NCI-H526 (cell line): ENCODE results near the gene VCP.
"Not testable (repeated sequence)": the region's sequence is repeated elsewhere in the genome, so short reads cannot be mapped to it uniquely, and the experiment has no call there.

Experiments used
- DNase-seq, 2 experiments: peaks; one replicate each; lab custom pipeline; 2025; lab: John Stamatoyannopoulos, UW

Gene VCP

DNA sequence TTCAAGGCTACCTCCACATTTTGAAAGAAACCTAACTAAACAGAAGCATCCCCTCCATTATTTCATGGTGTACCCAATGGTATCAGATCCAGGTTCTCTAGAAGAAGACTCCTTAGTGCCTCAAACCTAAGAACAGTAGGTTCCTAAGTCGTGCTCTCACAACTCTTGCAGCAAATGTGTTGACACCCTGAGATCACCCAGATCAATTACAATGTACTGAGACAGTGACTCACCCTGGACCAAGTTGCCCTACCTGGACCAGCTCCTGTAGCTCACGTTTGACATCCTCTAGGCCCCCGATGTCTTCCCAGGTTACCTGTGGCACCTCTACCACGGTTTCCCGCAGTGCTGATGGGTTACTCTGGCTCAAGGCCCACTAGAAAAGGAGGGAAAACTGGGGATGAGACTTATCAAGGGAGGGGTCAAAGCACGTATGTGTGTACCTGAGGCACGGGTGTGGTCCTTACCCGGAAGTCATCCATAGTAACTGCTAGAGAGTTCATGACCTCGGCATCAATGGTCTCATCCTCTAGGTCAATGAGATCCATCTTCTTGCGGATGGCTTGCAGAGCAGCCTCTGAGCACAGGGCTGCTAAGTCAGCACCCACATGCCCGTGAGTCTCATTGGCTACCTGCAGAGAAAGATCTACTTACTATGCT, 11.7 kb downstream of the VCP start:
- DNase-seq: no peak

DNA sequence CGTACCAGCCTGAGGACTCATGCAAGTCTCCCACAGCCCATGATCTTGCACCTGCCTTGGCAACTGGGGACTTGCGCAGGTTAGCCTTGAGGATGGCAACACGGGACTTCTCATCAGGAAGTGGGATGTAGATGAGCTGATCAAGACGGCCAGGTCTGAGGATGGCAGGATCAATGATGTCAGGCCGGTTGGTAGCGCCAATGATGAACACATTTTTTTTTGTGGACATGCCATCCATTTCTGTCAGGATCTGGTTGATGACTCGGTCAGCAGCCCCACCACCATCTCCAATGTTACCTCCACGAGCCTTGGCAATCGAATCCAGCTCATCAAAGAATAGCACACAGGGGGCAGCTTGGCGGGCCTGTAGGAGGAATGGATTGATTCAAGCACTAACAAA, 13.0 kb downstream of the VCP start:
- DNase-seq: no peak

DNA sequence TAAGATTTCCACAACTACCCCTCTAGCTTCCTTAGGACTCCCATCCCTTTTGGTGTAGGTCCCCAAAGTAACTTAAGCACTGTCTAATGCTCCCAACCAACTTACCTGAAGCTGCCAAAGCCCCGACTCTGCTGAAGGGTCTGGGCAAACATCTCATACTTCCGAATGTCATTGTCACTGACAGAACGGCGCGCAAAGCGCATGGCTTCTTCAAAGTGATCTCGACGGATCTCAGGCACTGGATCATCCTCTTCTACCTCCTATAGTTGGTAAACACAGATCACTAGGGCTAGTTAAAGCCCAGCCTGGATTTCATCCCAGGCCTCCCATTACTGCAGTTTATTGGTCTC, 15.2 kb downstream of the VCP start:
- DNase-seq: no peak

GRCh38 chr9:35056571-35057270, 15.7 kb downstream of the VCP start:
- no peak for DNase-seq

DNA sequence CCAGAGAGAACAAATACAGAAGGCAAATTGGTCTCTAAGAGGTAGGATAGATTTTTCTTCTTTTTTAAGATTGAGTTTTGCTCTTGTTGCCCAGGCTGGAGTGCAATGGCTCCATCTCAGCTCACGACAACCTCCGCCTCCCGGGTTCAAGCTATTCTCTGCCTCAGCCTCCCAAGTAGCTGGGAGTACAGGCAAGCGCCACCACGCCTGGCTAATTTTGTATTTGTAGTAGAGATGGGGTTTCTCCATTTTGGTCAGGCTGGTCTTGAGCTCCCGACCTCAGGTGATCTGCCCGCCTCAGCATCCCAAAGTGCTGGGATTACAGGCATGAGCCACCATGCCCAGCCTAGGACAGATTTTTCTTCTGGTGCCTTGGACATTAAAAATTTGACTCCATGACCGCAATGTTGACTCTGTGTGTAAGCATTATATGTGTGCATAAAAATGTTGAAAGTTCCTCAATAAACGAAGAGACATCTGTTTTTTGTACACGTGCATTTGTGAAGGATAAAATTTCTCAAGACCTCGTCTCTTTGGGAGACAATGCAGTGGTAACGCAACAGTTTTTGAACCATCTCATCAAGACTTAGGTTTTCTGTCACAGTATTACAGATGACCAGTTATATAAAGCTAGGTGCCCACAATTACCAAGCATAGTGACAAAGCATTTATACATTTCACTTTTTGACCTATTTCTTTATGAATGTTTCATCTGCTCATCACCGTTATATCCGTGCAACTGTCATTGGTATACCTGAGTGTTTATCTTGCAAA, 17.4 kb downstream of the VCP start:
- no peak for DNase-seq

- no peak for DNase-seq
Observed at GRCh38 chr9:35054185-35054835, 18.1 kb downstream of the VCP start.

DNA sequence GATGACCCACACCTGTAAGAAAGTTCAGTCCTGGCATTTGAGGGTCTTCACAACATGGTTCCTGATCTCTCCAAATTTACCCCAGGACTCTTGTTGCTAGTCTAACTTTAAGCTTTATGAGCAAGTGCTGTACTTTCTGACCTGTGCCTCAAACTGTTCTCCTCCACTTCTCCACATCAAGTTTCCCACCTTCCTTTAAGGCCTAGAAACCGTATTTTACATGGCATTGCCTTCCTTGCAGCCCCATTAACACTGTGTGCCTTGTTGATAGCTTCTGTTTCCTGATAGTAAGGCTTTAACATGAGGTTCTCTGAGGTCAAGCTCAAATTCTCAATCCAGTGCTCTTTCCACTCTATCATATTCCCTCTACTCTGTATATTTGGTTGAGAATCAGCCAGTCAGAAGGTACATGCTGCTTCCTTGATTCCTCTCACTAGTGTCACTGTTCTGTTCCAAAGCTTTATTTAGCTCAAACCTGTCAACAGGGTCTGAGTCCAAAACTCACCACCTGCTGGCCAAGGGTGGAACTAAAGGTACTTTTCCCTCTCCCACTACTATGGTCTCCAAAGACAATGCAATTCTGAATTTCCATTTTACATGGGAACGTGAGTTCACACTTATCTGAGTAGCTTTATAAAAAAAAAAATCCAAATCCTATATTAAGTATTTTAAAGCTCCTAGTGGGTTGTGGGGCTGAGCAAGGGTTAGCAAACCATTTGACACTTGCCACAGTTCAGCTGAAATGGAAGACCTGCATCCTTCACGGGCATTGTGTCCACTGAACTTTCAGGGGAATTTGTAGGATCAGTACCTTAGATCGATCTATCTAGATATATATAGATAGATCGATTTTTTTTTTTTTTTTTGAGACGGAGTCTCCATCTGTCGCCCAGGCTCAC, 21.1 kb downstream of the VCP start:
- DNase-seq: peak in 1 of 2 experiments; percentile 54

DNA sequence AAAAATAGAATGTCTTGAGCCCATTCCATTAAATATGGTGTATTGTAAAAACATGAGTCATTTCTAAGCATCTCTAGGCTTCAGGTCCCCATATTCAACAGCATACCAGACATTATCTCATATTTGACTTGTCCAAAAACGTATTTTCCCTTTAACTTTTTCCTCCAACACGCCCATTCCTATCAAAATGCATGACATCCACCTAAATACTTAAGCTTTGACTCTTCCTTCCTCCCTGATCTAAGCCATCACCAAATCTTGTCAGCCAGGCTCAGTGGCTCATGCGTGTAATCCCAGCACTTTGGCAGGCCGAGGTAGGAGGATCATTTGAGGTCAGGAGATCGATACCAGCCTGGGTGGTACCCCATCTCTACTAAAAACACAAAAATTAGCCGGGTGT, 23.9 kb downstream of the VCP start:
- DNase-seq: no peak

- no peak for DNase-seq
Observed at GRCh38 chr9:35044071-35044470, 28.4 kb downstream of the VCP start.

DNA sequence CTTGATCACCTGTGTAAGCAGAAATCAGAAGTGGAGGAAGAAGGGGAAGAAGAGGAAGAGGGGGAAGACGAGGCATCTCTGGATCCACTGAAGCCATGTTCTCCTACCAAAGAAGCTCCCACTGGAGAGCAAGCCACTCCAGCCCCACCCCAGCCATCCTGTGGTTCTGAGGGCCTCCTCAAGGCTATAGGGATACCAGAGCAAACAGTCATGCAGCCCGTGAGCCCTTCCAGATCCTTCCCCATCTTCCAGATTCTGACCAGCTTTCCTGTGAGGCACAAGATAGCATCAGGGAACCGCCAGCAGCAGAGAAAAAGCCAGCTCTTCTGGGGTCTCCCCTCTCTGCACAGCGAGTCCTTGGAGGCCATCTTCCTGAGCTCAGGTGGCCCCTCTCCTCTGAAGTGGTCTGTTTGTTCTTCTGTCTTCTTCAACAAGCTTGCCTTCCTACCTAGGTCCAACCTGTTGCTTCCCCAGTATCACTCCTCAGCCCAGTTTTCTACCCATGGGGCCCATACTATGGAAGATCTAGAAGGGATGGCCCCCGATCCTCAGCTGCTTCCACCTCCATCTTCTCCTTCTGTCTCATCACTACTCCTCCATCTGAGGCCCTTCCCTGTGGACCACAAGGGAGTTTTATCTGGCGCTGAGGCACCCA, 29.4 kb downstream of the VCP start:
- no peak for DNase-seq

DNA sequence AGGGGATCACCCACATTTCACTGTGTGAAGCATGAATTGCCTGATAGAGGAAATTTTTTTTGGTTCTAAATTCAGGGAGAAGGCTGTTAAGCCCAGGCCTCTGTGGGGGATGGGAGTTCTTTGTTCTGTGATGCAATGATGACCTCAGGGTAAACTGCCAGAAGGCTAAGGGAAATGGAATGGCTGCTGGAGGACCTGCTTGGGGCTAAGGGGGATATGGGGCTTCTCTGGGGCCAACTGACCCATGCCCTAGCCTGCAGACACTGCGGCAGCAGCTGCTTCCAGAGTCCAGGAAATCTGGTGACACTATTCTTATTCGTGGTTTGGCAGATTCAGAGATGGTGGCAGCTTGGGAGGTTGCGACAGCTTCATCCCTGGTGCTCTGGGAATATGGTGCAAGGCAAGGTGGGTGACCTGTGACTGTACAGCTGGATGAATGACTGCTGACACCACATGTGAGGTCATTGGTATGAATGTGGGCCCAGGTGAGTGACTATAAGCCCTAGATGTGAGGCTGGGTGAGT, 30.3 kb downstream of the VCP start:
- peak in 1 of 2 experiments; percentile 12 for DNase-seq

DNA sequence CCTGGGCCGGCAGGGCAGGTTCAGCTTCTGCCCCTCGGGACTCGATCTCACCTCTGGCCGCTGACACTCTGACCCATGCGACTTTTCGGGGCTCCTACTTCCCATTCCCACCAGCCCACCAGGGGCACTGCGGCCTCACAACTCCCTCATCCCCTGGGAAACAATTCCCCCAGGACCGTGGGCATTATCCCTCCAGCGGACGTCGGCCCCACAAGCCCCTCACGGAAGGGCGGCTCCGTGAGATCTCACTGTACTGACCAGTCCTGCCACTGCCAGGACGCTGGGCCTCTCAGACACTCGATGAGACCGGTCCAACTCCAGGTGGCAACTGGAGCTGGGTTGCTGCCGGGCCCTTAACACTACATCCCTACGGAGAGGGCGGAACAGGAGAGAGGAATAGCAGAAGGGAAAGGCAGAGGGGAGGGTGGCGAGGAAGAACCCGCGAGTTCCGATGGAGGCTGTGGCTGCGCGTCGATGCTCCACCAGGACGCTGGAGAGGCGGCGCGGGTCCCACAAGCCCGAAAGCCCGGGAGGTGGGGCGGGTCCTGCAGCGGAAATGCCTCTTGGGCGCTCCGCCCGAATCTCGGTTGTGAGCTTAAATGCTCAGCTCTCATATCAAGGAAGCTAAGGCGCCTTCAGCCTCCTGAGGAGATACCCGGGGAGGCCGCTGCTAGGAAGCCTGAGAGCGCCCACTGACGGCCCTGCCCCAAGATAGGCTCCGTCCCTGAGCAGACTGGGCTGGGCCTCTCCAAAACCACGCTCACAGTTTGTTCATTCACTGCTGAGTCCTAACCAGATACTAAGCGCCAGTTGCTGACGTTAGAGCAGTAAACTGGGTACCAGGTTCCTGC, 36.3 kb downstream of the VCP start:
- DNase-seq: no peak

GRCh38 chr9:35033101-35033500, 39.3 kb downstream of the VCP start:
- DNase-seq: no peak

DNA sequence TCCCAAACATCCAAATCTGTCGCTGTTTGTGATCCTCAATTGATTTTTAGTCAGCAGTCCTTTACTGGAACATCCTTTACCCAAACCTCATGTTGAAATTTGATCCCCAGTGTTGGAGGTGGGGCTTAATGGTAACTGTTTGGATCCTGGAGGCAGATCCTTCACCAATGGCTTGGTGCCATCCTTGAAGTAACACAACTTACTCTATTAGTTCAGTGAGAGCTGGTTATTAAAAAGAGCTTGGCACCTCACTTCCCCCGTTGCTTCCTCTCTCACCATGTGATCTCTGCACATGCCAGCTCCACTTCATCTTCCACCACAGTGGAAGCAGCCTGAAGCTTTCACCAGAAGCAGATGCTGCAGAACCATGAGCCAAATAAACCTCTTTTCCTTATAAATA, 42.6 kb downstream of the VCP start:
- DNase-seq: no peak

DNA sequence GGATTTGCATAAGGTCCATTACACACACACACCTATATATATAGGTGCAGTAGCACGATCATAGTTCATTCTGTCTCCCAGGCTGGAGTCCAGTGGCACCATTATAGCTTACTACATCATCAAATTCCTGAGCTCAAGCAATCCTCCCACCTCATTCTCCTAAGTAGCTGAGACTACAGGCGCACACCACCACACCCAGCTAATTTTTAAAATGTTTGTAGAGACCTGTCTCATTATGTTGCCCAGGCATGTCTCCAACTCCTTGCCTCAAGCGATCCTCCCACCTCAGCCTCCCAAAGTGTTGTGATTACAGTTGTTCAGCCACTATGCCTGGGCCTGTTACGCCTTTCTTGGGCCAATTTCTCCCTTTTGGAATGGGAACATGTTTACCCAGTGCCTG, 43.2 kb downstream of the VCP start:
- DNase-seq: no peak

GRCh38 chr9:35028341-35028740, 44.1 kb downstream of the VCP start:
- DNase-seq: no peak

GRCh38 chr9:35027860-35028259, 44.6 kb downstream of the VCP start:
- DNase-seq: no peak

- DNase-seq: no peak
Observed at GRCh38 chr9:35027374-35027773, 45.1 kb downstream of the VCP start.

DNA sequence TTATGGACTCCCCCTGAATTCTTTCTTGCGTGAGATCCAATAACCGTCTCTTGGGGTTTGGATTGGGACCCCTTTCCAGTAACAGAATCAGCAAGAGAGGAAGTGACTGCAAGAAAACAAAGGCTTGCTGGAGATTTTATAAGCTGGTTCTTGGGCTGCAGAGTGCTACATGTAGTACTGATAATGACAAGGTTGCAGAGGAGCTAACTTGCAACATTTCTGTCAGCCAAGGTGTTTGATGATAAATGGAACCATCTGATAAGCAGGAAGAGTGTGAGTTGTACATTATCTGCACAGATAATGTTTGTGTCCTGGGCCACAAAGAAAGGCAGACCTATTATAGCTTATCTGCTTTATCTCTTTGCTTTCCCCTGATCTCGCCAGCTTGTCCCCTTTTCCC, 45.8 kb downstream of the VCP start:
- no peak for DNase-seq

DNA sequence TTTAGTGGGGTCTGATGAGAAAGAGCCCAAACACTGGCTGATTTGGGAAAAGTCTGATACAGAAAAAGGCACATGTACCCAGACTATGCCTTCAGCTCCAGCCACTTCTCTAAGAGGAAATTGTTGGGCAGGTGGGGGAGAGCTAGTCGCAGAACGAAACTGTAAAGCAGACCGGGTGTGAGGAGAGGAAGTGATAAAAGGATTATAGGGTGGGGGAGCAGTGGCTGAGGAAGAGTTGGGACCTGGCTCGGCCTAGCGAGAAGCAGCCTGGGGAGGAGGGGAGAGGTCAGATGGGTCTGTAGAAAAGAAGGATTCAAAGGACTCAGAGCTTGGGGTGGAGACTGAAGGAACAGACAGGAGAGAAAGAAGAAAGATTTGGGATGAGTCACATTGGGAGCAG, 49.0 kb downstream of the VCP start:
- DNase-seq: not testable (repeated sequence)
